CD4-positive, alpha-beta T cell treated with Interleukin-15 for 4 hours (primary cell): Measurements from ENCODE around the gene MAPK8.

ENCODE experiments used
- DNase-seq: peaks from one replicate; pipeline ENCODE4 v3.0.0-alpha.2; 2020; ENCODE audit warnings: low spot score

Gene MAPK8

DNA sequence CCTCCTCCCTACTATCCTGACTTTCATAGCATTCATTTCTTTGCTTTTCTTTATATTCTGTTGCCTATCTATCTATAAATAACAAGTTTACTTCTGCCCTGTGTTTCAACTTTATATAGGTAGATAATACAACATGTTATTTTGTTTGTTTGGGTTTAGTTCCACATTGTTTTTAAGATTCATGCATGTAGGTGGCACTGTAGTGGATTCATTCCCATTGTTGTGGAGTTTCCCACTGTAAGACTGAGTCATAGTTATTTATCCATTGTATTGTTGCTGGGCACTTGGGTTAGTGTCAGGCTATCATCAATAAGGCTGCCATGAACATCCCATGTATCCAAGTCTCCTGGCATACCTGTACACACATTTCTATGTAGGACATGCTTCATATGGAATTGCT, 170.7 kb downstream of the MAPK8 start:
- DNase-seq, result no peak

GRCh38 chr10:48477616-48478015, 171.1 kb downstream of the MAPK8 start:
- no peak for DNase-seq

- DNase-seq, result no peak
Observed at GRCh38 chr10:48478469-48478868, 172.0 kb downstream of the MAPK8 start.

- no peak for DNase-seq
Observed at GRCh38 chr10:48478980-48479811, 172.7 kb downstream of the MAPK8 start.

GRCh38 chr10:48480397-48481374, 174.2 kb downstream of the MAPK8 start:
- DNase-seq, result no peak

DNA sequence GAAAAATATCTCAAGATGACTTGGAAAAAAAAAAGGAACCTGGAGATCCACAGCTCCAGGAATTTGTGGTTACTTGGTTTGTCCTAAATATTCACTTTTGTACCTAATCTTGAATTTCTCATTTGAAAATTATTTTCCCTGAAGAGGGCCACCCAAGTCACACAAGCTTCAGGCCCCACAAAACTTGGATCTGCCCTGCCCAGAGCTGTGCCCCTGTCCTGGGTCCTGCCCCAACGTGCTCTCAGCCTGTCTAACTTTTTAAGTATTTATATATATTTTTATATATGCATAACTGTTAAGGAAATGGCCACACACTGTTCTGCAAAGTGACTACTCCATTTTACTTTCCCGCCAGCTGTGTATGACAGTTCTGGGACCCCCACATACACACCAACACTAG, 174.9 kb downstream of the MAPK8 start:
- no peak for DNase-seq

GRCh38 chr10:48482207-48482606, 175.7 kb downstream of the MAPK8 start:
- no peak for DNase-seq

DNA sequence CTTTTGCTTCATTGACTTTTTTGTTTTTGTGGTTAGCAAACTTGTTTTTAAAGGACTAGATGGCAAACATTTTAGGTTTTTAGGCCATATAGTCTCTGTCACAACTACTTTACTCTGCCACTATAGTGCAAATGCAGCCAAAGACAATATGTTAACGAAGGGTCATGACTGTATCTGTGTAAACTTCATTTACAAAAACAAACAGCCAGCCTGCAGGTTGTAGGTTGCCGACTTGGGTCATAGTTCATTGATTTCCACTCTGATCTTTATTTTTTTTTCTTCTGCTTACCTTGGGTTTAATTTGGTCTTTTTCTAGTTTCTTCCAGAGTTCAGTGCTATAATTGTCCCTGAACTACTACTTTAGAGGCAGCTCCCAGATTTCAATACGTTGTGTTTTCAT, 178.4 kb downstream of the MAPK8 start:
- DNase-seq, result no peak

GRCh38 chr10:48485711-48486110, 179.2 kb downstream of the MAPK8 start:
- DNase-seq, result no peak

DNA sequence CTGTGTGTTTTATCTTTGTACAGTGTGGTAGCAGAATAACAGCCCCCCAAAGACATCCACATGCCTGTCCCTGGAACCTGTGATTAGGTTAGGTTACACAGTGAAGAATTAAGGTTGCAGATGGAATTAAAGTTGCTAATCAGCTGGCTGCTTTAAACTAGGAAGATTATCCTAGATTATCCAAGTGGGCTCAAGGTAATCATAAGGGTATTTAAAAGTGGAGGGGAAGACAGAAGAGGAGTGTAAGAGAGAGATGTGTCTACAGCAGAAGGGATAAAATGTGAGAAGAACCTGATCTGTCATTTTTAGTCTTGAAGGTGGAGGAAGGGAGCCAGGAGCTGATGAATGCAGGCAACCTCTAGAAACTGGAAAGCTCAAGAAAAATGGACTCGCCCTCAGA, 180.8 kb downstream of the MAPK8 start:
- DNase-seq, result no peak
